ENCODE measurements around the gene OOSP4B.

GRCh38 chr11:60005360-60005759 is 11.6 kb upstream of the OOSP4B start:
- TF ChIP-seq POLR2A (IDR thresholded peaks at IDR 0.05) (no peak), EP300 (IDR thresholded peaks at IDR 0.05) (no peak)
